GM12873 (cell line): ENCODE results near the gene ACER3.

Experiments
- TF ChIP-seq, protein P1 (sequence below): IDR thresholded peaks from 2 replicates; pipeline ENCODE4 v1.5.1; 2012; ENCODE audit warnings: low read depth, mild to moderate bottlenecking, moderate library complexity, low read length, control low read depth; ENCODE audit not compliant: insufficient read depth; ENCODE audit errors: missing control alignments

ACER3 gene

DNA sequence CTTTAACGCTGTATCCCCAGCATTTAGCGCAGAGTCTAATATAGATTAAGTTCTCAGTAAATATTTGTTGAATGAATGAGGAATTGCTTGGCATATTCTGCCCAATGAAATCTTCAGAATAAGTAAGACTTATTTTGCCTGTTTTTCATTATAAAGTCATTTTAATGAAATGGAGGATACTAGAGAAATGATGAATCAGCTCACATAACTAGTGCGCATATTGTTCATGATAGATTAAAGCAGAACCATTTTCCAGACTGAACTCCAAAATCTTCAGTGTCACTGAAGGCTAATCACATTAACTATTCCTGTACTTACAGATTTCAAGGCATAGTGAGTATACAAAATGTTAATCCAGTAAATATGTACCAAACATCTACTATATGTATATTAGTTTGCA, 29.6 kb downstream of the ACER3 start:
- TF ChIP-seq, protein P1, sequence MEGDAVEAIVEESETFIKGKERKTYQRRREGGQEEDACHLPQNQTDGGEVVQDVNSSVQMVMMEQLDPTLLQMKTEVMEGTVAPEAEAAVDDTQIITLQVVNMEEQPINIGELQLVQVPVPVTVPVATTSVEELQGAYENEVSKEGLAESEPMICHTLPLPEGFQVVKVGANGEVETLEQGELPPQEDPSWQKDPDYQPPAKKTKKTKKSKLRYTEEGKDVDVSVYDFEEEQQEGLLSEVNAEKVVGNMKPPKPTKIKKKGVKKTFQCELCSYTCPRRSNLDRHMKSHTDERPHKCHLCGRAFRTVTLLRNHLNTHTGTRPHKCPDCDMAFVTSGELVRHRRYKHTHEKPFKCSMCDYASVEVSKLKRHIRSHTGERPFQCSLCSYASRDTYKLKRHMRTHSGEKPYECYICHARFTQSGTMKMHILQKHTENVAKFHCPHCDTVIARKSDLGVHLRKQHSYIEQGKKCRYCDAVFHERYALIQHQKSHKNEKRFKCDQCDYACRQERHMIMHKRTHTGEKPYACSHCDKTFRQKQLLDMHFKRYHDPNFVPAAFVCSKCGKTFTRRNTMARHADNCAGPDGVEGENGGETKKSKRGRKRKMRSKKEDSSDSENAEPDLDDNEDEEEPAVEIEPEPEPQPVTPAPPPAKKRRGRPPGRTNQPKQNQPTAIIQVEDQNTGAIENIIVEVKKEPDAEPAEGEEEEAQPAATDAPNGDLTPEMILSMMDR = no peak

DNA sequence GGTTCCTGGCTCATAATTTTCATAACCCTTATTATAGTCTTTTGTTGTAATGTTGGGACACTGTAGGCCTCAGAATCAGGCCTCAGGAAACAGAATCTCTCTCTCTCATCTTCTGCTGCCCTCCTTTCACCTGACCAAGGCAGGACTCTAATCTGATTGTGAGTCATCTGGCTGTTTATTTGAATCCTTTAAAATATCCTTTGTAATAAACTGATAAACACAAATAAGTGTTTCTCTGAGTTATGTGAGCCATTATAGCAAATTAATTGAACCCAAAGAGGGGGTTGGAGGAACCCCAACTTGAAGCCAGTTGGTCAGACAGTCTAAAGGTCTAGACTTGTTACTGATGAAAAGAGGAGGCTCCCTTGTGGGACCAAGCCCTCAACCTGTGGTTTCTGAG, 30.6 kb downstream of the ACER3 start:
- TF ChIP-seq, protein P1 = no peak

DNA sequence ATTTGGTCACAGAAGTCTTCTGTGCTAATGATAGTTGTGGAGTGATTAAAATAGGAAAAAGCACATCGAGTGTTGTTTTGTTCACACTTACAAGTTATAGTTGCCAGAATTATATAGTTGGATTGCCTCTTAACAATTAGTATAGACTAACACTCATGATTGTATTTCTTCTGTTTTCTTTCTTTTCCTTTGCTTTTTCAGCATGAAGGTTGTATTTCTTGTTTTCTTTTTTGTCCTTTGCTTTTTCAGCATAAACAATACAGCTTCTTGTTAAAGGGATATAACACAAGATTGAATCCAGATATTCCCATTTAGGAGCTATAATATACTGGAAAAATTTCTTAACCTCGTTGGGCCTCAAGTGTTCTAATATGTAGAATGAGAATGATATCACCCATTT, 31.1 kb downstream of the ACER3 start:
- TF ChIP-seq, protein P1 = no peak

DNA sequence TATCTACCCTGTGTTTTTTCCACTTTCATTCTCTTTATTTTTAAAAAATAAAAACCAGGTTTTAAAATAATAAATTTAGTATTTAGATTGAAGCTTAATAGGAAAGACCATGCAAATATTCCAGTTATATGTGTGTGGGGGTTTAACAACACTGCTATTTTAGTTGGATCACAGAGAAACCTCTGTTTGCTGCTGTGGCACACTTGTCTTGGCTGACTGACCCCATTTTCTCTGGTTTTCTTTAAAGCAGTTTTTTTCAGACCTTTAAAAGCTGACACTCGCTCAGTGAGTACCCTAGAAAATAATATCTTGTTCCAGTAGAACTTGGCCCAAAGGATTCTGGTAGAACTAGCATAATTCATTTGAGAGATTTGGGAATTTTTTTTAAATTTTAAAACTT, 31.6 kb downstream of the ACER3 start:
- TF ChIP-seq, protein P1 = no peak

DNA sequence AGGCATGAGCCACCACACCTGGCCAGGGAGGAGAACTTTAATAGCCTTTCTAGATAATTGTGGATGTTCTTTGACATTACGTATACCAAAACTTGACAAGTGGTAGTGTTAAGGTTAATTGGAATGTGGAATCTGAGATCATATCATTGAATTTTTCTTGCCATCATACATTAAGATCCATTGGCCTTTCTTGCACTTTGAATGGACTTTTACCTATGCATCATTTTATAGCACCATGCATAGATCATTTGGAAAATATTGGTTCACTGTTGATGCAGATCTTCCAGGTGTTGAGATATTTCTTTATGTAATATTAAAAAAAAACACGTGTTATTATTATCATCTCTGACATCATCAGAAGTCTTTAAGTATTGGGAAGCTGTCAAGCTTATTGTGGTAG, 36.5 kb downstream of the ACER3 start:
- TF ChIP-seq, protein P1 = no peak

DNA sequence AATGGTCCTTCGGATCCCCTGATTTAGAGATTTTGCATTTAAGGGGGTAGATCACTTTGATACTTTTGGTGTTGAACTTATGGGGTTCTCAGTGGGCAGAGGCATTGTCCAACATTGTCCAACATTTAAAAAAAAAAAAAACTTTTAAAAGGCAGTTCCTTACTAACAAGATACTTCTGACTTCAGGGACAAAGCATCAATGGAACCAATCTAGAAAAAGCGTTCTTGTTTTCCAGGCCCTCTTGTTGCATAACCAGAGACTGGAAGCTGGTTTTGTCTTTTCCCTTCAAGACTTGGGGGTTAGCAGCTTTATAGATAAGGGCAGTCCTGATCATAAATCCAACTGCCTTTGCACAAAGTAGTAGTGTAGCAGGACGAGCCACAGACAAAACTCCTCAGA, 40.4 kb downstream of the ACER3 start:
- TF ChIP-seq, protein P1 = no peak

DNA sequence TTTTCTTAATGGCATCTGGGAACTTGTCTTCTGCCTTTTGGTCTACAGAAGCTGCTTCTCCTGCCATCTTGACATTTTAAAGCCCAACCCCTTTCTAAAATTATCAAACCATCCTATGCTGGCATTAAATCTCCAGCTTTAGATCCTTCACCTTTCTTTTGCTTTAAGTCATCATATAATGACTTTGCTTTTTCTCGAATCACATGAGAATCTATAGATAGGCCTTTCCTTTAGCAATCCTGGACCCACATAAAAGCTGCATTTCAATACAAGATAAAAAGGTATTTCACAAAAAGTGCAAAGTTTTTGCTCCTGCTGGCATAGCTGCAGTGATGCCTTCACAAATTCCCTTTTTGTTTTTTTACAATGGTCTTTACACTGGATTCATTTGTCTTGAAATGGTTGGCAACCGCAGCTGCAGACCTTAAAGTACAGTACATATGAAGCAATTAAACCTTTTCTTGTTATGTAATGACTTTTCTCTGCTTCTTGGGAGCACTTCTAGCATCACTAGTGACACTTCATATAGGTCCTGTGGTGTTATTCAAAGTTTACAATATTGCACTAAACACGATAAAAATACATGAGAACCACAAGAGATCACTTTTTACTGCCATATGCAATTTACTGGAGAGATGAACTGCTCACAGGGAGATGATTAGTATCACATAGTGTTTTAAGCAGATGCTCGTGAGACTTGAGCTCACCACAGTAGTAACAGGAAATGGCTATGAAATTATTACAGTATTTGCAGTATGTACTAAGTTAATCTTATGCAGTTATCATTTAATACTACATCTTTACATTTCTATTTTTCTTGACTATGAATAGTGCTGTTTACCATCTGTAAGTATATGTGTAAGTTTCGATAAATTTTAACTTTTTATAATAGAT, 41.6 kb downstream of the ACER3 start:
- TF ChIP-seq, protein P1 = no peak
